ENCODE measurements around the gene GATD1.

- TF ChIP-seq CTCF (IDR thresholded peaks at IDR 0.05) (no peak), POLR2A (IDR thresholded peaks at IDR 0.05) (no peak)
These were observed 15.6 kb upstream of the GATD1 start for GRCh38 chr11:792873-793272.

Data from body of pancreas (tissue), 4 donors.